LNCAP (cell line): ENCODE results near the gene CMSS1.

ENCODE experiments used
- CTCF ChIP-seq: fragments of 450-650 bp; IDR thresholded peaks from 2 replicates; pipeline ENCODE4 v1.5.1; 2017; ENCODE audit warnings: mild to moderate bottlenecking

Gene CMSS1

GRCh38 chr3:100225883-100226282 is 408.2 kb downstream of the CMSS1 start:
- TF ChIP-seq CTCF = no peak

- no peak for TF ChIP-seq CTCF
These were observed 409.2 kb downstream of the CMSS1 start for GRCh38 chr3:100226712-100227429.

- no peak for TF ChIP-seq CTCF
These were observed 409.9 kb downstream of the CMSS1 start for GRCh38 chr3:100227511-100227921.

- TF ChIP-seq CTCF = no peak
These were observed 410.6 kb downstream of the CMSS1 start for GRCh38 chr3:100228247-100228646.

- TF ChIP-seq CTCF = no peak
These were observed 413.0 kb downstream of the CMSS1 start for GRCh38 chr3:100230710-100231109.
